Liver (tissue), 3 donors: ENCODE results near the gene APOBEC3G.

ENCODE experiments used
- GABPA ChIP-seq, 2 donors: IDR thresholded peaks in 1 of 2; conservative IDR thresholded peaks in 1 of 2; 2 replicates each; pipeline ENCODE4 v1.6.1; 2016; ENCODE audit warnings: antibody characterized with exemption in 2 of 2, mild to moderate bottlenecking in 1 of 2, moderate library complexity in 1 of 2
- HNF4A ChIP-seq, 2 donors: conservative IDR thresholded peaks; 2 replicates each; pipeline ENCODE4 v1.6.1; 2016; ENCODE audit warnings: antibody characterized with exemption in 2 of 2, mild to moderate bottlenecking in 2 of 2
- RAD21 ChIP-seq, 2 donors: IDR thresholded peaks; 2 replicates each; pipeline ENCODE4 v1.6.1; 2016; ENCODE audit warnings: antibody characterized with exemption in 2 of 2, mild to moderate bottlenecking in 2 of 2
- YY1 ChIP-seq: IDR thresholded peaks from 2 replicates; pipeline ENCODE4 v1.6.1; 2016; ENCODE audit warnings: antibody characterized with exemption, mild to moderate bottlenecking
- ZBTB33 ChIP-seq: IDR thresholded peaks from 2 replicates; pipeline ENCODE4 v1.6.1; 2016; ENCODE audit warnings: antibody characterized with exemption
- TF ChIP-seq, protein P1 (sequence below): fragments of 150-350 bp; IDR thresholded peaks from 2 replicates; pipeline ENCODE4 v1.5.1; 2017; ENCODE audit warnings: improper control_type of control experiment, low read depth, low read length; ENCODE audit not compliant: missing input control
- TF ChIP-seq, protein P2 (sequence below): IDR thresholded peaks from 2 replicates; pipeline ENCODE4 v1.6.1; 2016; ENCODE audit warnings: antibody characterized with exemption
- TF ChIP-seq, protein P3 (sequence below): IDR thresholded peaks from 2 replicates; pipeline ENCODE4 v1.6.1; 2016; ENCODE audit warnings: antibody characterized with exemption, mild to moderate bottlenecking
- donor health status: healthy.
- donor health status: healthy.

DNA sequence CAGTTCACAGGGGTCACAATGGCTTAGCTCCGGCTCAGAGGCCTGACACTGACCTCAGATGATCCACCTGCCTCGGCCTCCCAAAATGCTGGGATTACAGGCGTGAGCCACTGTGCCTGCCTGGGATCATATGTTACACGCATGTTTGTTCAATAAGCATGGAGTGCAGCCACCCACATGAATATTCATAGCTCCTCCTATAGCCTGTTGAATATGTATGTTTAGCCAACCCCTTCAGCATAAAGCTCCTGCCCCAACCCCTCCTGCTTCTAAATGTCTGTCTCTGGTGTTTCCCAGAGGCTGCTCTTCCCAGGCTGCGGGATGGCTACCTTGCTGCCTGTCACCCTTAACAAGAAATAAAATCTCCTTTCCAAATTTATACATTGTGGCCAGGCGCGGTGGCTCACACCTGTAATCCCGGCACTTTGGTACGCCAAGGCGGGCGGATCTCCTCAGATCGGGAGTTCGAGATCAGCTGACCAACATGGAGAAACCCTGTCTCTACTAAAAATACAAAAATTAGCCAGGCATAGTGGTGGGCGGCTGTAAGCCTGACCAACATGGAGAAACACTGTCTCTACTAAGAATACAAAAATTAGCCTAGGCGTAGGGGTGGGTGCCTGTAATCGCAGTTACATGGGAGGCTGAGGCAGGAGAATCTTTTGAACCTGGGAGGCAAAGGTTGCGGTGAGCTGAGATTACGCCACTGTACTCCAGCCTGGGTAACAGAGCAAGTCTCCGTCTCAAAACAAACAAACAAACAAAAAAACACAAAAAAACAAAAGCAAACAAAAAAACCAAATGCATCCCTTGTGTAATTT lies 37.6 kb upstream of the APOBEC3G start:
- TF ChIP-seq, protein P1, sequence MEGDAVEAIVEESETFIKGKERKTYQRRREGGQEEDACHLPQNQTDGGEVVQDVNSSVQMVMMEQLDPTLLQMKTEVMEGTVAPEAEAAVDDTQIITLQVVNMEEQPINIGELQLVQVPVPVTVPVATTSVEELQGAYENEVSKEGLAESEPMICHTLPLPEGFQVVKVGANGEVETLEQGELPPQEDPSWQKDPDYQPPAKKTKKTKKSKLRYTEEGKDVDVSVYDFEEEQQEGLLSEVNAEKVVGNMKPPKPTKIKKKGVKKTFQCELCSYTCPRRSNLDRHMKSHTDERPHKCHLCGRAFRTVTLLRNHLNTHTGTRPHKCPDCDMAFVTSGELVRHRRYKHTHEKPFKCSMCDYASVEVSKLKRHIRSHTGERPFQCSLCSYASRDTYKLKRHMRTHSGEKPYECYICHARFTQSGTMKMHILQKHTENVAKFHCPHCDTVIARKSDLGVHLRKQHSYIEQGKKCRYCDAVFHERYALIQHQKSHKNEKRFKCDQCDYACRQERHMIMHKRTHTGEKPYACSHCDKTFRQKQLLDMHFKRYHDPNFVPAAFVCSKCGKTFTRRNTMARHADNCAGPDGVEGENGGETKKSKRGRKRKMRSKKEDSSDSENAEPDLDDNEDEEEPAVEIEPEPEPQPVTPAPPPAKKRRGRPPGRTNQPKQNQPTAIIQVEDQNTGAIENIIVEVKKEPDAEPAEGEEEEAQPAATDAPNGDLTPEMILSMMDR, result no peak
- TF ChIP-seq YY1, result no peak
- TF ChIP-seq GABPA (IDR thresholded peaks at IDR 0.05 in 1 of 2, conservative IDR thresholded peaks at IDR 0.05 in 1 of 2), result no peak
- TF ChIP-seq, protein P2, sequence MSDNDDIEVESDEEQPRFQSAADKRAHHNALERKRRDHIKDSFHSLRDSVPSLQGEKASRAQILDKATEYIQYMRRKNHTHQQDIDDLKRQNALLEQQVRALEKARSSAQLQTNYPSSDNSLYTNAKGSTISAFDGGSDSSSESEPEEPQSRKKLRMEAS, result no peak
- TF ChIP-seq, protein P3, sequence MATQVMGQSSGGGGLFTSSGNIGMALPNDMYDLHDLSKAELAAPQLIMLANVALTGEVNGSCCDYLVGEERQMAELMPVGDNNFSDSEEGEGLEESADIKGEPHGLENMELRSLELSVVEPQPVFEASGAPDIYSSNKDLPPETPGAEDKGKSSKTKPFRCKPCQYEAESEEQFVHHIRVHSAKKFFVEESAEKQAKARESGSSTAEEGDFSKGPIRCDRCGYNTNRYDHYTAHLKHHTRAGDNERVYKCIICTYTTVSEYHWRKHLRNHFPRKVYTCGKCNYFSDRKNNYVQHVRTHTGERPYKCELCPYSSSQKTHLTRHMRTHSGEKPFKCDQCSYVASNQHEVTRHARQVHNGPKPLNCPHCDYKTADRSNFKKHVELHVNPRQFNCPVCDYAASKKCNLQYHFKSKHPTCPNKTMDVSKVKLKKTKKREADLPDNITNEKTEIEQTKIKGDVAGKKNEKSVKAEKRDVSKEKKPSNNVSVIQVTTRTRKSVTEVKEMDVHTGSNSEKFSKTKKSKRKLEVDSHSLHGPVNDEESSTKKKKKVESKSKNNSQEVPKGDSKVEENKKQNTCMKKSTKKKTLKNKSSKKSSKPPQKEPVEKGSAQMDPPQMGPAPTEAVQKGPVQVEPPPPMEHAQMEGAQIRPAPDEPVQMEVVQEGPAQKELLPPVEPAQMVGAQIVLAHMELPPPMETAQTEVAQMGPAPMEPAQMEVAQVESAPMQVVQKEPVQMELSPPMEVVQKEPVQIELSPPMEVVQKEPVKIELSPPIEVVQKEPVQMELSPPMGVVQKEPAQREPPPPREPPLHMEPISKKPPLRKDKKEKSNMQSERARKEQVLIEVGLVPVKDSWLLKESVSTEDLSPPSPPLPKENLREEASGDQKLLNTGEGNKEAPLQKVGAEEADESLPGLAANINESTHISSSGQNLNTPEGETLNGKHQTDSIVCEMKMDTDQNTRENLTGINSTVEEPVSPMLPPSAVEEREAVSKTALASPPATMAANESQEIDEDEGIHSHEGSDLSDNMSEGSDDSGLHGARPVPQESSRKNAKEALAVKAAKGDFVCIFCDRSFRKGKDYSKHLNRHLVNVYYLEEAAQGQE, result no peak
- TF ChIP-seq RAD21 (IDR thresholded peaks at IDR 0.05), result no peak
- no peak for TF ChIP-seq ZBTB33
- TF ChIP-seq HNF4A (conservative IDR thresholded peaks at IDR 0.05), result peak in 1 of 2 donors; percentile 4
